ENCODE results near the gene PDE4B.
"Not testable (repeated sequence)": the region's sequence is repeated elsewhere in the genome, so short reads cannot be mapped to it uniquely, and the experiment has no call there.

Gene PDE4B

GRCh38 chr1:66035616-66036245, 243.0 kb downstream of the PDE4B start:
- no peak for DNase-seq
- intact Hi-C loops (cut with DNase I), result no loop called here

- intact Hi-C loops (cut with DNase I), result no loop called here
- DNase-seq, result no peak
These were observed 249.0 kb downstream of the PDE4B start for GRCh38 chr1:66041654-66042053.

GRCh38 chr1:66043186-66043585, 250.5 kb downstream of the PDE4B start:
- intact Hi-C loops (cut with DNase I), result no loop called here
- DNase-seq, result no peak

GRCh38 chr1:66044912-66045311, 252.2 kb downstream of the PDE4B start:
- no peak for DNase-seq
- intact Hi-C loops (cut with DNase I), result no loop called here

- intact Hi-C loops (cut with DNase I), result no loop called here
These were observed 253.7 kb downstream of the PDE4B start for GRCh38 chr1:66046415-66046814.

GRCh38 chr1:66048011-66048410, 255.3 kb downstream of the PDE4B start:
- intact Hi-C loops (cut with DNase I), result no loop called here
- no peak for DNase-seq

More at GRCh38 chr1:66046415-66046814, 253.7 kb downstream of the PDE4B start:
- DNase-seq, result no peak

- intact Hi-C loops (cut with DNase I), result no loop called here
- DNase-seq, result peak in 2 of 10 donors; percentile 18
These were observed 257.4 kb downstream of the PDE4B start for GRCh38 chr1:66050123-66050522.

GRCh38 chr1:66050633-66051032, 257.9 kb downstream of the PDE4B start:
- intact Hi-C loops (cut with DNase I), result no loop called here

GRCh38 chr1:66055092-66055491, 262.4 kb downstream of the PDE4B start:
- DNase-seq, result no peak
- intact Hi-C loops (cut with DNase I), result no loop called here

More at GRCh38 chr1:66050633-66051032, 257.9 kb downstream of the PDE4B start:
- no peak for DNase-seq

- intact Hi-C loops (cut with DNase I); DNase-seq: not testable (repeated sequence)
These were observed 264.8 kb downstream of the PDE4B start for GRCh38 chr1:66057448-66057847.

GRCh38 chr1:66058558-66058957, 265.9 kb downstream of the PDE4B start:
- DNase-seq, result no peak
- intact Hi-C loops (cut with DNase I), result no loop called here

GRCh38 chr1:66067219-66067618, 274.5 kb downstream of the PDE4B start:
- DNase-seq; intact Hi-C loops (cut with DNase I): not testable (repeated sequence)

GRCh38 chr1:66069976-66070876, 277.5 kb downstream of the PDE4B start:
- intact Hi-C loops (cut with DNase I), result no loop called here
- DNase-seq, result no peak

- intact Hi-C loops (cut with DNase I), result no loop called here
These were observed 280.7 kb downstream of the PDE4B start for GRCh38 chr1:66073388-66073787.

GRCh38 chr1:66074147-66074546, 281.5 kb downstream of the PDE4B start:
- DNase-seq, result no peak
- intact Hi-C loops (cut with DNase I), result no loop called here

More at GRCh38 chr1:66073388-66073787, 280.7 kb downstream of the PDE4B start:
- no peak for DNase-seq

GRCh38 chr1:66078412-66078811, 285.7 kb downstream of the PDE4B start:
- DNase-seq, result no peak

GRCh38 chr1:66083003-66083402, 290.3 kb downstream of the PDE4B start:
- intact Hi-C loops (cut with DNase I), result no loop called here
- DNase-seq, result no peak

More at GRCh38 chr1:66078412-66078811, 285.7 kb downstream of the PDE4B start:
- intact Hi-C loops (cut with DNase I), result no loop called here

- DNase-seq, result no peak
- intact Hi-C loops (cut with DNase I), result no loop called here
These were observed 291.7 kb downstream of the PDE4B start for GRCh38 chr1:66084442-66084841.

GRCh38 chr1:66085600-66085999, 292.9 kb downstream of the PDE4B start:
- intact Hi-C loops (cut with DNase I), result no loop called here
- no peak for DNase-seq

- intact Hi-C loops (cut with DNase I), result no loop called here
- no peak for DNase-seq
These were observed 296.1 kb downstream of the PDE4B start for GRCh38 chr1:66088787-66089186.

GRCh38 chr1:66090859-66091457, 298.3 kb downstream of the PDE4B start:
- intact Hi-C loops (cut with DNase I), result no loop called here

More at GRCh38 chr1:66090859-66091457, 298.3 kb downstream of the PDE4B start:
- no peak for DNase-seq

Measured in posterior cingulate gyrus (tissue), 11 donors.